GM21825 (cell line): Measurements from ENCODE around the gene REX1BD.
"Not testable (repeated sequence)": the region's sequence is repeated elsewhere in the genome, so short reads cannot be mapped to it uniquely, and the experiment has no call there.

Source experiments
- ATAC-seq: cut with Tn5 transposase; IDR thresholded peaks from one replicate; pipeline ENCODE4 v1.9.1; 2021; ENCODE audit warnings: mild to moderate bottlenecking, moderate library complexity; ENCODE audit not compliant: unreplicated experiment

The REX1BD gene

GRCh38 chr19:18588611-18589379 lies at the start of gene REX1BD:
REX1BD (plus strand) TSS chr19:18588798; CDS start chr19:18588802, 4 bp downstream.
- ATAC-seq, result peak; percentile 67

- ATAC-seq, result no peak
Observed at GRCh38 chr19:18539372-18539771, 49.2 kb upstream of the REX1BD start.

- ATAC-seq, result not testable (repeated sequence)
Observed at GRCh38 chr19:18540200-18540599, 48.4 kb upstream of the REX1BD start.

- ATAC-seq, result no peak
Observed at GRCh38 chr19:18541258-18541991, 47.2 kb upstream of the REX1BD start.

- ATAC-seq, result no peak
Observed at GRCh38 chr19:18541992-18542940, 46.3 kb upstream of the REX1BD start.

GRCh38 chr19:18542941-18543813 lies 45.4 kb upstream of the REX1BD start, which contains the start of gene FKBP8:
FKBP8 (minus strand) TSS chr19:18543573; CDS start chr19:18541970, 1,603 bp downstream.
- peak; percentile 90 for ATAC-seq

GRCh38 chr19:18543814-18544475 lies 44.7 kb upstream of the REX1BD start:
- ATAC-seq, result peak; percentile 39

- ATAC-seq, result no peak
Observed at GRCh38 chr19:18551631-18552030, 37.0 kb upstream of the REX1BD start.

- ATAC-seq, result peak; percentile 91
Observed at GRCh38 chr19:18557411-18558201, 31.0 kb upstream of the REX1BD start, which contains the start of gene KXD1. KXD1 (plus strand) TSS chr19:18557870; CDS start chr19:18562057, 4,187 bp downstream.

GRCh38 chr19:18558202-18558555 lies 30.4 kb upstream of the REX1BD start:
- no peak for ATAC-seq

- no peak for ATAC-seq
Observed at GRCh38 chr19:18558604-18559003, 30.0 kb upstream of the REX1BD start.

- no peak for ATAC-seq
Observed at GRCh38 chr19:18559685-18560084, 28.9 kb upstream of the REX1BD start.

GRCh38 chr19:18562086-18562485 lies 26.5 kb upstream of the REX1BD start:
- no peak for ATAC-seq

GRCh38 chr19:18566953-18567352 lies 21.6 kb upstream of the REX1BD start:
- ATAC-seq, result no peak

GRCh38 chr19:18568367-18568766 lies 20.2 kb upstream of the REX1BD start:
- ATAC-seq, result no peak

- peak; percentile 85 for ATAC-seq
Observed at GRCh38 chr19:18571564-18572344, 16.8 kb upstream of the REX1BD start, which contains the start of gene UBA52. UBA52 (plus strand) TSS chr19:18571857; CDS start chr19:18573301, 1,444 bp downstream.

- ATAC-seq, result no peak
Observed at GRCh38 chr19:18574691-18575291, 13.8 kb upstream of the REX1BD start.
